Transverse colon (tissue), 4 donors: Measurements from ENCODE around the gene CHMP5. TPM values are rescaled to one million over a fixed set of nuclear protein-coding genes. Genes with fewer than 3 reads are reported as not detected.
A peak's percentile ranks its signal among the peaks of the same experiment; 100 is the strongest.

Experiments used
- DNase-seq: peaks from one replicate; pipeline ENCODE4 v3.0.0-alpha.2; 2019
- H3K27ac ChIP-seq, 4 donors: fragments of 200-600 bp; sonication (generic); 2 replicates each; pipeline ENCODE4 v1.5.1; 2016 to 2018; ENCODE audit warnings: inconsistent platforms in 4 of 4
- H3K27me3 ChIP-seq: fragments of 200-600 bp; sonication (generic); 2 replicates; pipeline ENCODE4 v1.5.1; 2017; ENCODE audit warnings: inconsistent platforms
- H3K36me3 ChIP-seq, 4 donors: fragments of 200-600 bp; sonication (generic); 2 replicates each; pipeline ENCODE4 v1.5.1; 2017 to 2019; ENCODE audit warnings: inconsistent platforms in 4 of 4
- H3K4me1 ChIP-seq, 4 donors: fragments of 200-600 bp; sonication (generic); 2 replicates each; pipeline ENCODE4 v1.5.1; 2017 to 2020; ENCODE audit warnings: inconsistent platforms in 4 of 4
- H3K4me3 ChIP-seq, 4 donors: fragments of 200-600 bp; sonication (generic); 1 replicate in 1 of 4; 2 replicates in 3 of 4; pipeline versions ENCODE4 v1.5.1 to v1.6.1; 2017 to 2019; ENCODE audit warnings: inconsistent platforms in 4 of 4
- H3K9me3 ChIP-seq, 2 donors: fragments of 200-600 bp; sonication (generic); 2 replicates each; pipeline ENCODE4 v1.5.1; 2017 to 2019; ENCODE audit warnings: inconsistent platforms in 2 of 2
- EP300 ChIP-seq: sonication (generic); formaldehyde crosslinking; IDR thresholded peaks from one replicate; pipeline ENCODE4 v1.6.1; 2017; ENCODE audit warnings: antibody characterized with exemption, low read depth
- POLR2A ChIP-seq: fragments of 450-650 bp; IDR thresholded peaks from one replicate; pipeline ENCODE4 v1.6.1; 2016; ENCODE audit warnings: antibody characterized with exemption, mild to moderate bottlenecking, moderate library complexity
- POLR2AphosphoS5 ChIP-seq, 3 donors: sonication (generic); formaldehyde crosslinking; IDR thresholded peaks; one replicate each; pipeline ENCODE4 v1.6.1; 2016; ENCODE audit warnings: antibody characterized with exemption in 3 of 3
- WGBS, 2 donors: methylation state at CpG; one replicate each; pipeline ENCODE4 v1.1.5; 2018; ENCODE audit warnings: low coverage in 1 of 2; 5-methylcytosine and 5-hydroxymethylcytosine counted together
- in situ Hi-C, 4 donors: fragments of 200-750 bp; cut with MboI; loops; one replicate each; pipeline versions ENCODE4 v1.15.0 to v1.15.1; 2017; ENCODE audit warnings: low sequenced_read_pairs in 3 of 4, low pct_ligation_motif_present in 1 of 4, low pct_unique_long_range_greater_than_20kb in 1 of 4
- intact Hi-C: fragments of 100-400 bp; cut with DNase I; formaldehyde crosslinking; loops from one replicate; pipeline ENCODE4 v1.15.1; 2023; ENCODE audit warnings: low total_unique reads
- total RNA-seq, 4 donors: library from RNA; depleted of rRNA; stranded (reverse); fragments of >200 nt; gene quantifications; one replicate each; pipeline ENCODE4 v1.1.0, GENCODE V29; 2016
- TF ChIP-seq, protein P1 (sequence below), 5 experiments: fragments of 200-600 bp in 3 of 5; fragments of 450-650 bp in 2 of 5; sonication (generic) in 3 of 5; IDR thresholded peaks; 1 replicate in 2 of 5; 2 replicates in 3 of 5; pipeline ENCODE4 v1.5.1; 2016 to 2017; ENCODE audit warnings: antibody characterized with exemption in 5 of 5, inconsistent platforms in 3 of 5, mild to moderate bottlenecking in 2 of 5, moderate library complexity in 1 of 5

Gene CHMP5
- total RNA-seq, 4 donors from 2014 or later = 23.3 to 100 (median 56.5) TPM

DNA sequence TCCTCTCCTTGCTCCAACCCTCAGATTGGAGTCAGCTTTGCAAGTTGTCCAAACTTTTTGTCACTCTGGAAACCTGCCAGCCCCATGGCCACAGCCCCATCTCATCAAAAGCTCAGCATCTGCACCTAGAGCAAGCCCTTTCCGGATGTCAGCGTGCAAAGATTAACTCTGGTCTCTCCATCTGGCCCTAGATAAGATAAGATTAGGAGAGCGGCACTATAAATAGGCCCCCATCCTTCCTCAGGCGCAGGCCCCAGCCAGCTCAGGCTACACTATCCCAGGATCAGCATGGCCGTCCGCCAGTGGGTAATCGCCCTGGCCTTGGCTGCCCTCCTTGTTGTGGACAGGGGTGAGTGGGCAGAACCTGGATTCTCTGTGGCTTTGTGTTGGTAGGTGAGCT lies 24.9 kb upstream of the CHMP5 start, which contains the start of gene SPINK4:
Gene SPINK4 (plus strand): TSS at position 247 of the 400 bp plus-strand sequence. CDS start 42 bp downstream, at position 289.
- Histone ChIP-seq H3K9me3 (no peaks in the 10 kb centered on the region), H3K27me3 (no peaks in the 10 kb centered on the region), H3K4me3 (no peak within 1 kb of the TSS), H3K4me1 (peaks cover 0 to 25% (median 1%) of the 10 kb centered on the region in 4 donors), H3K36me3 (no peaks in the 10 kb centered on the region), H3K27ac (peak within 1 kb of the TSS in 3 of 4 donors; percentile 40 to 58 (median 41))
- WGBS, 2 donors = 50% methylated on average over 7 of the region's 7 CpGs; no CpG with 5 or more reads in 1 of the 2 donors
- TF ChIP-seq, protein P1, sequence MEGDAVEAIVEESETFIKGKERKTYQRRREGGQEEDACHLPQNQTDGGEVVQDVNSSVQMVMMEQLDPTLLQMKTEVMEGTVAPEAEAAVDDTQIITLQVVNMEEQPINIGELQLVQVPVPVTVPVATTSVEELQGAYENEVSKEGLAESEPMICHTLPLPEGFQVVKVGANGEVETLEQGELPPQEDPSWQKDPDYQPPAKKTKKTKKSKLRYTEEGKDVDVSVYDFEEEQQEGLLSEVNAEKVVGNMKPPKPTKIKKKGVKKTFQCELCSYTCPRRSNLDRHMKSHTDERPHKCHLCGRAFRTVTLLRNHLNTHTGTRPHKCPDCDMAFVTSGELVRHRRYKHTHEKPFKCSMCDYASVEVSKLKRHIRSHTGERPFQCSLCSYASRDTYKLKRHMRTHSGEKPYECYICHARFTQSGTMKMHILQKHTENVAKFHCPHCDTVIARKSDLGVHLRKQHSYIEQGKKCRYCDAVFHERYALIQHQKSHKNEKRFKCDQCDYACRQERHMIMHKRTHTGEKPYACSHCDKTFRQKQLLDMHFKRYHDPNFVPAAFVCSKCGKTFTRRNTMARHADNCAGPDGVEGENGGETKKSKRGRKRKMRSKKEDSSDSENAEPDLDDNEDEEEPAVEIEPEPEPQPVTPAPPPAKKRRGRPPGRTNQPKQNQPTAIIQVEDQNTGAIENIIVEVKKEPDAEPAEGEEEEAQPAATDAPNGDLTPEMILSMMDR (IDR thresholded peaks at IDR 0.05) = no peak
- TF ChIP-seq EP300 (no peak), POLR2A (no peak), POLR2AphosphoS5 (IDR thresholded peaks at IDR 0.05) (no peak)
- no peak for DNase-seq
- in situ Hi-C loops (no loop called here), intact Hi-C loops (no loop called here)

DNA sequence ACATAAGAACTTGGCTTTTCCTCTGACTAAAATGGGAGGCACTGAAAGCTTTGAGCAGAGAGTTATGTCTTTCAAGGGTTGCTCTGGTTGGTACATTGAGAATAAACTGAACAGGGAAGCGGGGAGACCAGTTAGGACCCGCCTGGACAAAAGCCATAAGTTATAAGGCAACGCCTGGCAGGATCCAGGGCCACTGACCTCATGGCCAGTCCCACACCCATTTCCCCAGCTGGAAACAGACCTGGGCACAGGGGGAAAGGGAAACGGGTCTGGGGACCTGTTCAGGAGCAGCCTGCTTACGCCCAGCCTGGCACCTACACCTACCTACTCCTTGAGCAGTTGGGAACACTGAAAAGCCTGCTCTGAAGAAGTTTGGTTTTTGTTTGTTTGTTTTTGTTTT lies 23.6 kb upstream of the CHMP5 start:
- WGBS, 2 donors = 51% methylated on average over 5 of the region's 5 CpGs; no CpG with 5 or more reads in 1 of the 2 donors
- in situ Hi-C loops = no loop called here
- no peaks in the 10 kb centered on the region for H3K9me3 ChIP-seq
- no peaks in the 10 kb centered on the region for H3K27me3 ChIP-seq
- no peak overlapping the region for H3K4me3 ChIP-seq
- peaks cover 0 to 20% (median 0%) of the 10 kb centered on the region in 4 donors for H3K4me1 ChIP-seq
- intact Hi-C loops = no loop called here
- no peaks in the 10 kb centered on the region for H3K36me3 ChIP-seq
- DNase-seq = peak; percentile 48
- TF ChIP-seq POLR2AphosphoS5 (IDR thresholded peaks at IDR 0.05) = peak in 1 of 3 donors; percentile 24
- no peak for TF ChIP-seq EP300
- peak overlapping the region in 3 of 4 donors; percentile 40 to 58 (median 41) for H3K27ac ChIP-seq

DNA sequence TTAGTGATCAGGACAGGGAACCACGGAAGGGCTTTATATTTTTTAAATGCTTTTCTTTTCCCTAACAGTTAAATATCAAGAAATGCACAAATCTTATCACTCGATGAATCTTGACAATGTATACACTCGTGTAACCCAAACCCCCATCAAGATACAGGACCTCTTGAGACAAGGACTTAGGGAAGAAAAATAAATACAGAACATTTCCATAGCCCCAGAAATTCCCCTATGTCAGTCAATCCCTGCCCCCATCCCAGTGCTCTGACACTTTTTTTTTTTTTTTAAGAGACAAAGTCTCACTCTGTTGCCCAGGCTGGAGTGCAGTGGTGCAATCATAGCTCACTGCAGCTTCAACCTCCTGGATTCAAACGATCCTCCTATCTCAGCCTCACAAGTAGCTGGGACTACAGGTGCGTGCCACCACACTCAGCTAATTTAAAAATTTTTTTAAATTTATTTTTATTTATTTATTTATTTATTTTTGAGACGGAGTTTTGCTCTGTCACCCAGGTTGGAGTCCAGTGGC lies 22.2 kb upstream of the CHMP5 start:
- DNase-seq = no peak
- no peak overlapping the region for H3K4me3 ChIP-seq
- no peak for TF ChIP-seq EP300
- TF ChIP-seq POLR2AphosphoS5 (IDR thresholded peaks at IDR 0.05) = no peak
- TF ChIP-seq, protein P1 (IDR thresholded peaks at IDR 0.05) = no peak
- no peak for TF ChIP-seq POLR2A
- no peaks in the 10 kb centered on the region for H3K27me3 ChIP-seq
- H3K4me1 ChIP-seq = peaks cover 0 to 20% (median 0%) of the 10 kb centered on the region in 4 donors
- 83 to 88% methylated on average over 3 to 6 of the region's 6 CpGs for WGBS, 2 donors
- H3K27ac ChIP-seq = peak overlapping the region in 1 of 4 donors; percentile 58
- no peaks in the 10 kb centered on the region for H3K36me3 ChIP-seq
- in situ Hi-C loops = no loop called here
- intact Hi-C loops = no loop called here
- no peaks in the 10 kb centered on the region for H3K9me3 ChIP-seq

DNA sequence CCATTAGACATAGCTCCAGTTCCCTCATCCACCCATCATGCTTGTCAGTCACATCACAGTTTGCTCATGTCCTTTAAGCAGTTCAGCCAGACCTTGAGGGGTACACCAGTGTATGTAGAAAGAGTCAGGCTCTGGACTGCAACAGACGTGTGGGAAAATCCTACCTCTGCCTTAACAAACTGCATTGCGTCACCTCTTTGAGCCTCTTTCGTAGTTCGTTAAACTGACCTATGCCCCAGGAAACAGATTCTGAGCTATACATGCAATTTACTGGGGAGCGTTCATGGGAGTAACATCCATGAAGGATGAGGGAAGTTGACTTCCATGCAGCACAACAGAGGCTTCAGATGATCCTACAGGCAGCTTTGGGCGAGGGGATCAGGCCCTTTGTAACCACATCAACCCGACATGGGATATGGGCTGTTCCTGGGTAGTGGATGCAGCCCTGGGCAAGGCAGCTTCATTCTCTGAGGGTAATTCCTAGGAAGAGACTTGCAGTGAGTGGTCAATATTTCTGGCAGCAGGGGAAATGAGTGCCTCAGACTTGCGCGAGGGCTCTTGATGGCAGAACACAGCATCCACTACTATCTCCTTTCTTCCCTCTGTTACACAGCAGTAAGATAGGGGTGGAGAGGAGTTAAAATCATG lies 20.6 kb upstream of the CHMP5 start:
- peaks cover 0 to 20% (median 0%) of the 10 kb centered on the region in 4 donors for H3K4me1 ChIP-seq
- intact Hi-C loops = no loop called here
- no peaks in the 10 kb centered on the region for H3K9me3 ChIP-seq
- no peaks in the 10 kb centered on the region for H3K27me3 ChIP-seq
- peak overlapping the region in 3 of 4 donors; percentile 2 to 38 (median 7) for H3K27ac ChIP-seq
- DNase-seq = no peak
- in situ Hi-C loops = no loop called here
- peak in 1 of 3 donors; percentile 8 for TF ChIP-seq POLR2AphosphoS5 (IDR thresholded peaks at IDR 0.05)
- TF ChIP-seq, protein P1 (IDR thresholded peaks at IDR 0.05) = no peak
- TF ChIP-seq EP300 = no peak
- TF ChIP-seq POLR2A = no peak
- H3K36me3 ChIP-seq = no peaks in the 10 kb centered on the region
- 32 to 65% methylated on average over 3 to 9 of the region's 9 CpGs for WGBS, 2 donors
- H3K4me3 ChIP-seq = no peak overlapping the region
